HUES64 (cell line): ENCODE data around the gene SEL1L.
"Not testable (repeated sequence)": the region's sequence is repeated elsewhere in the genome, so short reads cannot be mapped to it uniquely, and the experiment has no call there.

Experiments
- H3K27ac ChIP-seq: 2 replicates; pipeline ENCODE4 v1.7.0; 2013; ENCODE audit warnings: low read depth, low read length, inconsistent platforms
- H3K27me3 ChIP-seq: 2 replicates; pipeline ENCODE4 v1.6.1; 2013; ENCODE audit warnings: mild to moderate bottlenecking, low read length; ENCODE audit not compliant: insufficient read depth
- H3K36me3 ChIP-seq: 2 replicates; pipeline ENCODE4 v1.6.1; 2013; ENCODE audit warnings: mild to moderate bottlenecking, low read length; ENCODE audit not compliant: insufficient read depth
- H3K4me1 ChIP-seq: 2 replicates; pipeline ENCODE4 v1.6.1; 2013; ENCODE audit warnings: mild to moderate bottlenecking, low read length, moderate library complexity; ENCODE audit not compliant: insufficient read depth
- H3K4me3 ChIP-seq: 2 replicates; pipeline ENCODE4 v1.5.1; 2013; ENCODE audit warnings: mild to moderate bottlenecking, low read length, moderate library complexity
- H3K9ac ChIP-seq: 2 replicates; pipeline ENCODE4 v1.6.1; 2013; ENCODE audit warnings: mild to moderate bottlenecking, low read depth, low read length
- H3K9me3 ChIP-seq: 2 replicates; pipeline ENCODE4 v1.6.1; 2013; ENCODE audit warnings: low read depth, low read length; ENCODE audit not compliant: insufficient read depth
- WGBS: fragments of 150-250, 120-280 bp; methylation state at CpG from one replicate; pipeline ENCODE4 v1.1.7; 2013; ENCODE audit warnings: missing lambda C conversion rate; 5-methylcytosine and 5-hydroxymethylcytosine counted together

SEL1L gene

DNA sequence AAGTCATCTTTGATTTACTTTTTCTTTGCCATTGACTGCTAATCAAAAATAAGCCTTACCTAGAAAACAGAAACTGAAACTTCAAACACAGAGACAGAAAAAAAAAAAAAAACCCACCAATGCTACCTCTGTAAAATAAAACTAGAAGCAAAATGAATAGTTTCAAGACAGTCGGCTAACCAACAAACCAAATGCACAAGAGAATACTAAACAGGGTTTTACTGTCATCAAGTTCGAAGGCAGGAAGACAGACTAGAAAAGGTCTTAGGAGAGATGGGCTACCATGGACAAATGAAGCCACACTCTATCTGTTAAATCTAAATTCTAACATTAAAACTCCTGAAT, 59.5 kb downstream of the SEL1L start:
- Histone ChIP-seq H3K4me1 (no peaks in the 10 kb centered on the region; the same call in 1 of the 2 replicates), H3K9me3 (no peaks in the 10 kb centered on the region), H3K27ac (no peak overlapping the region), H3K36me3 (peaks cover 35% of the 10 kb centered on the region), H3K4me3 (no peak overlapping the region), H3K9ac (no peak overlapping the region), H3K27me3 (no peaks in the 10 kb centered on the region)
- WGBS = 100% methylated on average over 2 of the region's 2 CpGs

DNA sequence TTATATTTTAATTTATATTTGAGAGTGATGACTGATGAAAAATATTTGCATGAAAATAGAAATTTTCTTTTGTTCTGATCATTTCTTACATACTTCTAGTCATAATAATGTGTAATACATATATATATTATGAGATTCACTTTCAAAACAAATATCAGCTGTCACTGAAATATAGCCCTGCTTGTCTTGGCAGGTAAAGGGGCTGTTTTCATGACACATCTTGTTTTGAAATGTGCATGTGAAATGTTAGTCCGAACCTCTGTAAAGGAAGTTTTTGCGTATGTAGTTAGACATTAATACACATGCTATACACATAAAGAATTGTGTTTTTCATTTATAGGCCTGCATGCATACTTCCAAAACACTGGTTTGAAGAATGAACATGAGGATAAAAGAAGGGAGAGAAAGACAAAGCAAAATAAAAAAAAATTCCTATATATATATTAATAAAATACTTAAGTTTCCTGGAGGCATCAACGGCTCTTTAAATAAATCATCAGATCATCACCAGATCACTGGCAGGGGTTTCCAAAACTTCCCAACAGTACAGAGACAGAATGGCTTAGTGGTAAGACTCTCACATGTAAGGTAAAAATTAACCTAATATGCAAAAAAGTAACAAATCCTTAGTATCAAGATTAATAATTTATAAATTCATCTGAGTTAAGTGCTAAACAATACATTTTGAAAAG, 60.1 kb downstream of the SEL1L start:
- Histone ChIP-seq H3K9me3 (no peaks in the 10 kb centered on the region), H3K4me3 (no peak overlapping the region), H3K9ac (no peak overlapping the region), H3K27ac (no peak overlapping the region), H3K36me3 (peaks cover 30% of the 10 kb centered on the region), H3K4me1 (no peaks in the 10 kb centered on the region; the same call in 1 of the 2 replicates), H3K27me3 (no peaks in the 10 kb centered on the region)
- 100% methylated on average over 1 of the region's 3 CpGs for WGBS

DNA sequence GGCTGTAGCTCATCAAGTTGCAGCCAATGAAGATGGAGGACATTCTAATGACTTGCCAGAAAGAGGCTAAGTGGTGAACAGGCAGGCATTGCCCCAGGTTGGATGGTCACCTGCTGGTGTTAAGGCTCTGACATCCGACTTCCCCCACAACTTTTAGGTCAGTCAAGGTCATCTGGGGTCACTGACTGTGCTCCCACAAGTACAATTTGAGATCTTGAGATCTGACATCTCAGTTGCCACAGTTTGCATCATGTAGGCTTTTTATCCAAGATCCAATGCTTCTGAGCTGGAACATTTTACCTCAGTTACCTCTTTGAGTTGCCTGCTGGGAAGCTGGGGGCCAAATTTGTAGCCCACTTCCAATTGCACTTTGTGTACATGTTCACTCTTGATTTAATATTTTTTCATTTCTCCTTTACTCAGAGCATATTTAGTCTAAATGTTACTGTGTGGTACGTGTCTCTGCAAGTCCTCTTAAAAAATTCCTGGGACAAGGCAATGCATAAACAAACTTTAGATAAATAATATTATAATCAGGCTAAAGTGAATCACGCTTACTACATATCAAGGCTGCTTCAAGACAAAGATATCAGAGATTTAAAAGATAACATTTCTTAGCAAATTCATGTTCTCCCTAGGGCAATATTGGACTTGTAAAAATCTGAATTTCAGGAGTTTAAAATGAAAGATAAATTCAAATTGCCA, 61.4 kb downstream of the SEL1L start:
- peaks cover 18% of the 10 kb centered on the region for H3K36me3 ChIP-seq
- no peak overlapping the region for H3K9ac ChIP-seq
- H3K4me3 ChIP-seq = no peak overlapping the region
- no peaks in the 10 kb centered on the region; the same call in 1 of the 2 replicates for H3K4me1 ChIP-seq
- H3K27me3 ChIP-seq = no peaks in the 10 kb centered on the region
- 78% methylated on average over 1 of the region's 3 CpGs for WGBS
- no peak overlapping the region for H3K27ac ChIP-seq
- H3K9me3 ChIP-seq = no peaks in the 10 kb centered on the region

- Histone ChIP-seq H3K27me3 (no peaks in the 10 kb centered on the region), H3K4me3 (no peak overlapping the region), H3K36me3 (peaks cover 8% of the 10 kb centered on the region), H3K9ac (no peak overlapping the region), H3K27ac (no peak overlapping the region), H3K9me3 (no peaks in the 10 kb centered on the region), H3K4me1 (no peaks in the 10 kb centered on the region; the same call in 1 of the 2 replicates)
- WGBS = 82% methylated on average over 7 of the region's 7 CpGs
These were observed 62.6 kb downstream of the SEL1L start for GRCh38 chr14:81471062-81471461.

DNA sequence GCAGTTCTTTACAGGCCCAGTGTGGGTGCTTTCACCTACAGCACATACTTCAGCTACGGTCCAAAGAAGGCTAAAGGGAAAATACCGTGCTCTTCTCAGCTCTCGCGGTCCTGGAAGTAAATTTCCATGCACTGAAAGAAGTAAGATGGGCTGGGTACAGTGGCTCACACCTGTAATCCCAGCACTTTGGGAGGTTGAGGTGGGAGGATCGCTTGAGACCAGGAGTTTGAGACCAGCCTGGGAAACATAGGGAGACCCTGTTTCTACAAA, 63.2 kb downstream of the SEL1L start:
- not testable (repeated sequence) for H3K4me3 ChIP-seq, H3K9me3 ChIP-seq, H3K36me3 ChIP-seq, H3K27ac ChIP-seq, H3K27me3 ChIP-seq, H3K9ac ChIP-seq, H3K4me1 ChIP-seq
- 97% methylated on average over 5 of the region's 5 CpGs for WGBS

DNA sequence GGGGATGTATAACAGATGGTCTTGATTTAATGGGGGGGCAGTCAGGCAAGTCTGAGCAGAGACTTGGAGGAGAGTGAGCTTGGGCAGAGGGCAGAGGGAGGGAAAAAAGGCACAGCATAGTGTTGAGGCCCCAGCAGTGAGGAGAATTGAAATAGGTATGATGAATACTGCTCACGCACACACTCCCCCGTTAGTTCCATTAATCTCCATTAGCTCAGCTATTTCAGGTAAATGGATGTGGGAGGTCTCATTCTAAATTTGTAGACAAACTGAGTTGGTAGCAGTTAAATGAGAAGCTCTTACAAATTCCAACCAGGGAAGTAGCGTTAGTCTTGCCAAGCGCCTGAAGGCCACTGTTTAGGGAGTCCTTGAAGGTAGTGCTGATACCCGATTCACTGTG, 66.8 kb downstream of the SEL1L start:
- H3K27me3 ChIP-seq = no peaks in the 10 kb centered on the region
- WGBS = 96% methylated on average over 5 of the region's 5 CpGs
- H3K36me3 ChIP-seq = no peaks in the 10 kb centered on the region
- H3K4me3 ChIP-seq = no peak overlapping the region
- H3K9me3 ChIP-seq = no peaks in the 10 kb centered on the region
- H3K9ac ChIP-seq = no peak overlapping the region
- H3K4me1 ChIP-seq = 0 out of 2 replicates have a peak, but pooled peaks cover 3% of the 10 kb centered on the region
- H3K27ac ChIP-seq = no peak overlapping the region

DNA sequence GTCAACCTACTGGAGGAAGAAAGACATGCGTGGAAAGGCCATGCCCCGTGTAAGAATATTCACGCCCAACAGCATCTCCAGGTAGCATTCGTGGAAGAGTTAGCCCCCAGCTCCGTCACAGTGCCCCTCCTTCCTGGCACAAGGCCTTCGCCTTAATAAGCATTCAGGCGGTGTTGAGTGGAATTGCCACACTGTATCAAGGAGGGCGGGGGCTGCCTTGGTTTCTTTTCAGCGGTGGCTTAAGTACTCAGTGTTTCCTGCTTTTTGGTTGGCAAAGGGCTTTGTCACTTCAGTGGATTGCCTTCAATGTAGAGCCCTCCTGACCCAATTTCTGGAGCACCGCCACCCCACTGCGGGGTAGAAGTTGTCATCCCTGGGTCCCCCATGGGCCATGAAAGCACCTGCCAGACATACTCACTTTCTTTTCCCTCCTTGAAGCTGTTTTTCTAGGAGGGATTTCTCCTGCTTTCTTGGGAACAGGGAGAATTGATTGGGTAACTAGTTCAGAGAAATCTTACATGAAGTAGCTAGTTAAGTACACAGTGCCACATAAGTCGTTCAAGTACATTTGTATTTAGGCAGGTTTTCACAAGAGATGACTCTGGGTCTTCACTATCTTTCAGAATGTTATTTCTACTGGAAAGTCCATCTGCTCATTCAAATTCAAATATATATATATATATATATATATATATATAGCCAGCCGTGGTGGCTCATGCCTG, 68.0 kb downstream of the SEL1L start:
- Histone ChIP-seq H3K4me1 (0 out of 2 replicates have a peak, but pooled peaks cover 3% of the 10 kb centered on the region), H3K36me3 (no peaks in the 10 kb centered on the region), H3K9ac (no peak overlapping the region), H3K27ac (no peak overlapping the region), H3K27me3 (no peaks in the 10 kb centered on the region), H3K9me3 (no peaks in the 10 kb centered on the region), H3K4me3 (no peak overlapping the region)
- WGBS = 96% methylated on average over 13 of the region's 13 CpGs

DNA sequence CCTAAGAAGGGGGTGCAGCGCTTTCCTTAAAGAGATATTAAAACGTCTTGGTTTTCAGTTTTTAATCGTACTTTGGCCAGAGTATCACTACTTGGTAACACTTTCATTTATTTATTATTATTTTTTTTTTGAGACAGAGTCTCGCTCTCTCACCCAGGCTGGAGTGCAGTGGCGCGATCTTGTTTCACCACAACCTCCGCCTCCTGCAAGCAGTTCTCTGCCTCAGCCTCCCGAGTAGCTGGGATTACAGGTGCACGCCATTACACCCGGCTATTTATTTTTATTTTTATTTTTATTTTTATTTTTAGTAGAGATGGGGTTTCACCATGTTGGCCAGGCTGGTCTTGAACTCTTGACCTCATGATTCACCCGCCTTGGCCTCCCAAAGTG, 68.7 kb downstream of the SEL1L start:
- H3K36me3 ChIP-seq, H3K4me1 ChIP-seq, H3K27ac ChIP-seq, H3K9me3 ChIP-seq, H3K27me3 ChIP-seq: not testable (repeated sequence)
- WGBS = 69% methylated on average over 9 of the region's 11 CpGs
- peak overlapping the region; percentile 74; the same call in 1 of the 2 replicates for H3K9ac ChIP-seq
- H3K4me3 ChIP-seq = peak overlapping the region; percentile 57

DNA sequence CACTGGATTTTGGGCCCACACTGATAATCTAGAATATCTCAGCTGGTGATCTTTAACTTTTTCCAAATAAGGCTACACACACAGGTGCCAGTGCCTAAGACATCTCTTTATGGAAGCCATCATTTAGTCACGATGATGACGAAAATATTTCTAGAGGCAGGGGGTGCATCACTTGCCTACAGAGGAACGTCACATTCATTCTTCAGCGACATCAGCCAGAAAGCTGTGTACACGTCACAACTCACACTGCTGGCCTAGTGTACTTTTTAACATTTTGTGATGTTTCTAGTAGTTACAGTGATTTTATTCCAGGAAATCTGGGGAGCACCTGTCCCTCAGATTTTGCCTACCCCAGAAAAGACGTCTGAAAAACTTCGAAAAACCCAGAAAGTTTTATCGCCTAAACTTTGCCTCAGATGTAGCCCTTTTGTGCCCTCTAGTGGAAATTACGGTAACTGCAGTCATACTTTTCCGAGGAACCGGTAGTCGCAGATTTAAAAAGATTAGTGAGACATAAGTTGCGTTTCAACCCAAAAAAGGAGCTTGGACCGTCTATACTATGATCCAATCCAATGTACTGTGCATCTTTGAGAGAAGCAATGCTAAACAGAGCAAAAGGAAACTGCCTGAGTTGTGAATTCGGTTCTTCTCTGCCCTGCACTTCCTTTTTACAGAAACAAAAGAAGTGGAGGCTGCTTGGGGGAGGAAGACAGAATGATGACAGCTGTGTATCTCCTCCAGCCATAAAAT, 69.2 kb downstream of the SEL1L start:
- H3K27me3 ChIP-seq = no peaks in the 10 kb centered on the region
- peak overlapping the region; percentile 57 for H3K4me3 ChIP-seq
- H3K27ac ChIP-seq = no peak overlapping the region
- WGBS = 33% methylated on average over 15 of the region's 15 CpGs
- peak overlapping the region; percentile 74 for H3K9ac ChIP-seq
- H3K9me3 ChIP-seq = no peaks in the 10 kb centered on the region
- 0 out of 2 replicates have a peak, but pooled peaks cover 3% of the 10 kb centered on the region for H3K4me1 ChIP-seq
- no peaks in the 10 kb centered on the region for H3K36me3 ChIP-seq

DNA sequence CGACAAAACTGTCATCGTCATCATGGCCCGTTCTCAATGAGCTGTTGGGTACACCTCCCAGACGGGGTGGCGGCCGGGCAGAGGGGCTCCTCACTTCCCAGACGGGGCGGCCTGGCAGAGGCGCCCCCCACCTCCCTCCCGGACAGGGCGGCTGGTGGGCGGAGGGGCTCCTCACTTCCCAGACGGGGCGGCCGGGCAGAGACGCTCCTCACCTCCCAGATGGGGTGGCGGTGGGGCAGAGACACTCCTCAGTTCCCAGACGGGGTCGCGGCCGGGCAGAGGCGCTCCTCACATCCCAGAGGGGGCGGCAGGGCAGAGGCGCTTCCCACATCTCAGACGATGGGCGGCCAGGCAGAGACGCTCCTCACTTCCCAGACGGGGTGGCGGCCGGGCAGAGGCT, 71.3 kb downstream of the SEL1L start:
- not testable (repeated sequence) for H3K27ac ChIP-seq, H3K36me3 ChIP-seq, H3K4me1 ChIP-seq, H3K9ac ChIP-seq, H3K27me3 ChIP-seq, H3K4me3 ChIP-seq, H3K9me3 ChIP-seq
- 98% methylated on average over 30 of the region's 30 CpGs for WGBS

- Histone ChIP-seq H3K27ac (no peak overlapping the region), H3K9ac (no peak overlapping the region), H3K9me3 (no peaks in the 10 kb centered on the region), H3K4me3 (no peak overlapping the region), H3K4me1 (0 out of 2 replicates have a peak, but pooled peaks cover 3% of the 10 kb centered on the region), H3K27me3 (no peaks in the 10 kb centered on the region), H3K36me3 (no peaks in the 10 kb centered on the region)
- WGBS = 95% methylated on average over 4 of the region's 4 CpGs
These were observed 73.7 kb downstream of the SEL1L start for GRCh38 chr14:81459912-81460311.
